HepG2 (cell line): Measurements from ENCODE around the gene CAPN10. TPM values are rescaled to one million over a fixed set of nuclear protein-coding genes. Genes with fewer than 3 reads are reported as not detected.
A peak's percentile ranks its signal among the peaks of the same experiment; 100 is the strongest.

Experiments used
- FLYWCH1 ChIP-seq: sonication (generic); formaldehyde crosslinking; IDR thresholded peaks from 2 replicates; pipeline ENCODE4 v1.8.1; 2023; ENCODE audit warnings: mild to moderate bottlenecking, missing genetic modification reagents
- FOXK2 ChIP-seq: fragments of 450-650 bp; IDR thresholded peaks from 2 replicates; pipeline ENCODE4 v1.6.1; 2016
- GMEB1 ChIP-seq: sonication (generic); formaldehyde crosslinking; IDR thresholded peaks from 2 replicates; pipeline ENCODE4 v1.5.1; 2020; ENCODE audit warnings: missing genetic modification reagents, mild to moderate bottlenecking, borderline replicate concordance
- NFKBIZ ChIP-seq: IDR thresholded peaks from 2 replicates; pipeline ENCODE4 v1.6.1; 2018; ENCODE audit warnings: missing genetic modification reagents, missing compliant biosample characterization
- PHF5A ChIP-seq: IDR thresholded peaks from one replicate; pipeline ENCODE4 v1.6.1; 2018; ENCODE audit warnings: low read depth, missing genetic modification reagents; ENCODE audit not compliant: unreplicated experiment
- PLSCR1 ChIP-seq: sonication (generic); formaldehyde crosslinking; IDR thresholded peaks from 2 replicates; pipeline ENCODE4 v1.5.0; 2020; ENCODE audit warnings: missing genetic modification reagents, mild to moderate bottlenecking, borderline replicate concordance
- REL ChIP-seq: sonication (generic); formaldehyde crosslinking; conservative IDR thresholded peaks from 2 replicates; pipeline ENCODE4 v1.8.0; 2022; ENCODE audit warnings: mild to moderate bottlenecking, missing genetic modification reagents, moderate library complexity
- SP4 ChIP-seq: sonication (generic); formaldehyde crosslinking; IDR thresholded peaks from 2 replicates; pipeline ENCODE4 v1.8.1; 2023; ENCODE audit warnings: mild to moderate bottlenecking, missing genetic modification reagents
- ZFP36 ChIP-seq: fragments of 150-350 bp; IDR thresholded peaks from 2 replicates; pipeline ENCODE4 v1.6.1; 2018; ENCODE audit warnings: borderline replicate concordance, low read length, low read depth; ENCODE audit not compliant: partially characterized antibody
- ZFP82 ChIP-seq: sonication (generic); formaldehyde crosslinking; IDR thresholded peaks from 2 replicates; pipeline ENCODE4 v1.5.1; 2020; ENCODE audit warnings: mild to moderate bottlenecking, missing genetic modification reagents, borderline replicate concordance
- ZNF318 ChIP-seq: sonication (generic); formaldehyde crosslinking; IDR thresholded peaks from 2 replicates; pipeline ENCODE4 v1.4.0; 2020; ENCODE audit warnings: mild to moderate bottlenecking, missing genetic modification reagents
- ZNF446 ChIP-seq: sonication (generic); formaldehyde crosslinking; IDR thresholded peaks from 2 replicates; pipeline ENCODE4 v1.5.0; 2020; ENCODE audit warnings: mild to moderate bottlenecking, missing genetic modification reagents
- ZNF496 ChIP-seq: sonication (generic); formaldehyde crosslinking; IDR thresholded peaks from 2 replicates; pipeline ENCODE4 v1.8.1; 2023; ENCODE audit warnings: mild to moderate bottlenecking, moderate library complexity, missing genetic modification reagents; ENCODE audit not compliant: insufficient replicate concordance
- ZNF570 ChIP-seq: sonication (generic); formaldehyde crosslinking; IDR thresholded peaks from 2 replicates; pipeline ENCODE4 v1.4.0; 2020; ENCODE audit warnings: mild to moderate bottlenecking, missing genetic modification reagents, borderline replicate concordance
- ZNF652 ChIP-seq: IDR thresholded peaks from 2 replicates; pipeline ENCODE4 v1.6.1; 2016; ENCODE audit warnings: low read depth, borderline replicate concordance
- ZXDC ChIP-seq: sonication (generic); formaldehyde crosslinking; IDR thresholded peaks from 2 replicates; pipeline ENCODE4 v1.5.0; 2020; ENCODE audit warnings: mild to moderate bottlenecking, missing genetic modification reagents
- polyA plus RNA-seq, 8 experiments: library from polyadenylated mRNA; depleted of rRNA in 3 of 8; stranded (reverse) in 7 of 8; unstranded in 1 of 8; fragments of >200 nt; fragmentation: Illumina TruSeq in 4 of 8; extraction: Trizol in 4 of 8; gene quantifications; 2 replicates each; pipeline versions ENCODE4 v1.2.1 to v1.2.3, GENCODE V29; 2011 to 2016; ENCODE audit warnings: low read depth in 4 of 8, missing spikeins in 1 of 8, mixed read lengths in 1 of 8; ENCODE audit not compliant: insufficient read depth in 1 of 8
- total RNA-seq, 5 experiments: library from RNA; depleted of rRNA; stranded (reverse); fragments of >200 nt; fragmentation: Illumina TruSeq; extraction: Trizol; gene quantifications; 2 replicates each; pipeline ENCODE4 v1.2.3, GENCODE V29; 2016; ENCODE audit warnings: low read depth in 1 of 5

CAPN10 gene
- total and polyA plus RNA-seq, 2 of the 13 experiments (the other 11 are each of a cell fraction or from before 2014, with no cell fraction given) = 27.6 to 32.4 TPM

GRCh38 chr2:240604291-240604938, 17.9 kb downstream of the CAPN10 start (continued):
- no peak for TF ChIP-seq ZNF652 (CRISPR knock-in tag)
- TF ChIP-seq ZNF496 = no peak
- no peak for TF ChIP-seq ZFP82
- no peak for TF ChIP-seq ZFP36
- TF ChIP-seq FLYWCH1 (CRISPR knock-in tag) = no peak
- TF ChIP-seq FOXK2 = 0 out of 2 replicates have a peak, but pooled peaks have one; percentile 22
- TF ChIP-seq ZNF570 = no peak
- no peak for TF ChIP-seq PLSCR1 (CRISPR knock-in tag)
- no peak for TF ChIP-seq REL (CRISPR knock-in tag)
- TF ChIP-seq GMEB1 = peak; percentile 60; the same call in 1 of the 2 replicates
- TF ChIP-seq NFKBIZ (CRISPR knock-in tag) = no peak
- TF ChIP-seq ZNF318 (CRISPR knock-in tag) = 0 out of 2 replicates have a peak, but pooled peaks have one; percentile 45
- peak; percentile 63 for TF ChIP-seq PHF5A (CRISPR knock-in tag)
- TF ChIP-seq SP4 (CRISPR knock-in tag) = no peak; the same call in 1 of the 2 replicates
- no peak for TF ChIP-seq ZXDC (CRISPR knock-in tag)
- TF ChIP-seq ZNF446 = no peak
